GM18508 (cell line): ENCODE data around the gene APEH.
A peak's percentile ranks its signal among the peaks of the same experiment; 100 is the strongest.

ENCODE experiments used
- ATAC-seq: cut with Tn5 transposase; IDR thresholded peaks from one replicate; pipeline ENCODE4 v1.9.1; 2021; ENCODE audit warnings: moderate number of reproducible peaks; ENCODE audit not compliant: insufficient read depth, unreplicated experiment

APEH gene

DNA sequence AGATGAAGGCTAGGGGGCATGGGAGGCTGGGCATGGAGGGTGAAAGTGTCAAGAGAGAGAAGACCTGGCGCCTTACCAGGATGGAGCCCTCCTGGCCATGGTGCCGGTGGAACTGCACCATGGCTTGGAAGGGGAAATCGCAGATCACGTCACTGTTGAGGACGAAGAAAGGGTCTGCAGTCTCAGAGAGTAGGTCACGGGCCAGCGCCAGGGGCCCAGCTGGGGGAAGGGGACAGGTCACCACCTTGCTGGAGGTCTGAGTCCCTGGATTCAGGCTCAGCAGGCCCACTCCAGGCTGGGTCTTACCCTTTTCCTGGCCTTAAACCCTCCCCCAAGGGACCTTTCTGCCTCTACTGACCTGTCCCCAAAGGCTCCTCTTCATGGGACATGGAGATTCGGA lies 48.7 kb downstream of the APEH start:
- ATAC-seq = no peak

DNA sequence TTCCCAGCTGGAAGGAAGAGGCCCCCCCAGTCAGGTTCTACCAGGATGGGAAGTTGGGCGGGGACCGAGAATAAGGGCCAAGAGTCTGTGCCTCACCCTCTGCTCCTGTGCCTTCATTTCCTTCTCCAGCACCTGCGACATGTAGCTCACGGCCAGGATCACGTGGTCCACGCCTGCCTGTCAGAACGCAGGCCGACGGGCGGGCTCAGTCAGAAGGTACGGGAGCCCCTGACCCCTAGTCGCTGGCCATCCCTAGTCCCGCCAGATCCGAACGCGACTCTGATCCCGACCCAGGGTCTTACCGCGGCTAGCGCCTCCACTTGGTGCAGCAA lies 49.1 kb downstream of the APEH start:
- ATAC-seq = no peak

DNA sequence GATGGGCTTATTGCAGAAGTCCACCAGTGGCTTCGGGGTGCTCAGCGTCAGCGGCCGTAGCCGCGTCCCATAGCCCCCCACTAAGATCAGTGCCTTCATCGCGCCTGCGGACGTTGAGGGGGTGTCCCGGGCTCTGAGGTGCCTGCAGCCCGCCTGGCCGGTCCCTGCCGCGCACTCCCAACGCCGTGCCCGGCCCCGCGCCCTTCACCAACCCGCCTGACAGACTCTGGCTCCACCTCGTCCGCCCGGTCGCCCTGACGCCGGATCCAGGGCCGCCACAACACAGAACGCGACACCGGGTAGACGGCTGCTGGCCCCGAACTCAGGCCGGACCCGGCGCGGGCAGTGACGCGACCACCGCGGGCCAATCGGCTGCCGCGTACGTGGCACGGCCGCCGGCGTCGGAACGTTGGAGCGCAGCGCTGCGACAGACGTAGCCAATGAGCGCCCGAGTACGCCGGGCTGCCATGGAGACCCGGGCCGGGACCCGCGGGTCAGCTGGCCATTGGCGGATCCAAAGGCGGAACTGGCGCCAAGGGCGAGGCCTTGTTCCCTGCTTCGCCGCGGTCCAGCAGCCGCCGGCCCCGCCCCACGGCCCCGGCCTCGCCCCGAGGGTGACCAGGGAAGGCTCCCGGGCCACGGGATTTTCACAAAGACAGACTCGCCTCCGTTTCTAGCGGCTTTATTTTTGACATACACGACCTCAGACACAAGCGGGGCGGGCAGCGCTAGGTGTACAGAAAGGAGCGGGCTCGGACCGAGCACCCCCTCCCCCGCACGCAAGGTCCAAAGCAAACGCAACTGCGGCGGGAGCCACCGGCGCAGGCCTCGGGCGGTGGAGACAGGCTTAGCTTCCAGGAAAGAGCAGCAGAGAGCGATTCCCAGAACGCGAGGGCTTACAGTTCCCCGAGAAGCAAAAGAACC lies 49.7 kb downstream of the APEH start, which contains the start of gene GMPPB:
Gene GMPPB, minus strand, starts transcription at position 324 of the 924 bp plus-strand sequence. Its CDS starts 225 bp downstream, at position 99.
- peak; percentile 58 for ATAC-seq

DNA sequence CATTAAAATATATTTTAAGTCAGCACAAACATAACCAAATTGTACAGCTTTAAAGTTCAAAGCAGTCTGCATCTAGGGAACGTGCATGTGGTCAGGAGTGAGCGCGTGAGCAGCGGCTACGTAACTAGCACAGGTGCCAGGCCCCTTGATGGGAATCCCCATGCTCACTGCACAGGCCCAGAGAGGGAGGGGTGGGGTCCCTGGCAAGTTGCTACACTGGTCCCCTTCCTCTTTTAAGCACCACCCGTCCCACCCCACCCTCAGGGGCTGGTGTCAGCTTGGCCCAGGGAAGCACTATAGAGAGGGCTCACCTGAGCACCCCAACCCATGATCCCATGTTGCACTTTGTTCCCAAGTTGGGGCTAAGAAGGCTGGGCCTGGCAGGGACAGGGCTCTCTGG lies 50.4 kb downstream of the APEH start:
- ATAC-seq = no peak

DNA sequence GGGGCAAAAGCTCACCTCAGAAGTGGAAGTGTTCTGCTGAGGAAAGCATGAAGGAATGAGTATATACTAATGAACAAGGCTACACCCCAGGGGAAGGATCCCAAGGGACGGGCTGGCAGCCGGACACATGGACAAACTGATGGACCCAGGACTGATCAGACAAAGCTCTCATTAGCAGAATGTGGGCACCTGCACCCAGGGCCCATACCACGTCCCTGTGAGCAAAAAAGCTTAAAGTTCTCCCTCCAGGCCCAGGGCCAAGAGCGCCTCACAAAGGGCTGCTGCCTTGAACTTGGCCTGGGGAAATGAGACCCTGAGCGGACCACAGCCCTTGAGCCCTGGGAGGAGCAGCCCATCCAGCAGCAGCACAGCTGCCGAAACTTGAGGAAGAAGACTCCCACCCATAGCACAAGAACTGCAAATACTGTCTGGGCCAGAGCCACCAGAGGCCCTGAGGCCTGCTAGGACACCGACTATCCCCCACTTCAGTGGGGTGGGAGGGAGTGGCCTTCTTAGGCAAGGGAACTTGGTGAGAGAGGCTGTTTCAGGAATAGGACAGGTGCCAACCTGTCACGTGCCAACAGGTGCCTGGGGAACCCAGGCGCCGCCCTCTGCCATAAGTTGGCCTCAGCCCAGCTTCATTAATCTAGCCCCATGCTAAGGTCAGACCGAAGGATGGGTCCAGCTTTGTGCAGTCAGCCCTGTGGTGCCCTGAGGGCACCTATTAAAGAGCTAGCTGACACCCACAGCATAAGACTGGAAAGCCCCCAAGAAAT lies 51.9 kb downstream of the APEH start:
- no peak for ATAC-seq

DNA sequence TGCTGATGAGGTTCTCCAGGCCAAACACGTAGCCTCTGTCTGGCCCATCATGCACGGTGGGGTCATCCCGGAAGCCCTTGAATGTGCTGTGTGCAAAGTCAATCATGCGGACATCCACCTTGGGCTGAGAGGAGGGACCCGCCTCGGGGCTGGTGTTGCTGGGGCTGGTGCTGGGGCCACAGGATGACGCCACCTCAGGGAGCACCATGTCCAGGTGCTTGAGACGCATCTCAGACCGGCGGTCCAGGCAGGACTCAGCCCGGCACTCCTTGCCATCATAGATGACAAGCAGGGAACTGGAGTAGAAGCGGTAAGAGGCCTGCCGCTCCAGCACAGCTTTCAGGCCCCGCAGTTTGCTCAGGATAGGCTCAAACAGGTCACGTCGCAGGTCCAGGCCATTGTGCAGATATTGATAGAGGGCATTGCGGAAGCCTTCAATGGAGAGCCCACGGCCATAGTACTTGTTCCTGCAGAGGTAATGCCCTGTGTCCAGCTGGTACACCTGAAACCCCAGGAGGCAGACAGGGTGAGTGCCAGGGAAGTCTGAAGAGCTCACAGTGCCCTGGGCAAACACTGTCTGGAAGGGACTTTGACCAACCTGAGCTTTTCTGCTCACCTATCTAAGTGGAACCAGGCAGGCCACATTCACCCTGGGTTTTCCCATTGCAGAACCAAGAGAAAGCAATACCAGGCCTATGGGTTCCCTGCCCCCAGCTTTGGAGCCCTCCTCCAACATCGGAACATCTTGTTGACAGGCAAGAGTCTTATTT lies 53.2 kb downstream of the APEH start:
- no peak for ATAC-seq

DNA sequence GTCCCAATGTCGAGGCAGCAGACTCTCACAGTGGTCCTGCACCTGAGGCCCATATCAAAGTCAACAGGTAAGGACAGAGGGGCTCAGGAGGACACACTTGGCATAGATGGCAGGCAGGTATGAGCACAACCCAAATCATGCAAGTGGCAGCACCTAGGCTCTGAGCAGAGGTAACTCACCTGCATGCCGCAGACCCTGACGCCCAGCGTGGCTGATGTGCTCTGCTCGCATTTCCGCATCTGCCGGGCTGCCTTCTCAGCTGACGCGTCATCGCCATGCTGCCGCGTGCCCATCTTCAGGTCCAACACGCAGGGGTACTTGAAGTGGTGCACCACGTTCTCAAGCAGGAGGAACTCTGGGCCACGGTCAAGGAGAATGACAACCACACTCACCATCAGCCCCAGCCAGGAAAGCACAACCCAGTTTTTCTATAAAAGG lies 53.8 kb downstream of the APEH start:
- ATAC-seq = no peak

DNA sequence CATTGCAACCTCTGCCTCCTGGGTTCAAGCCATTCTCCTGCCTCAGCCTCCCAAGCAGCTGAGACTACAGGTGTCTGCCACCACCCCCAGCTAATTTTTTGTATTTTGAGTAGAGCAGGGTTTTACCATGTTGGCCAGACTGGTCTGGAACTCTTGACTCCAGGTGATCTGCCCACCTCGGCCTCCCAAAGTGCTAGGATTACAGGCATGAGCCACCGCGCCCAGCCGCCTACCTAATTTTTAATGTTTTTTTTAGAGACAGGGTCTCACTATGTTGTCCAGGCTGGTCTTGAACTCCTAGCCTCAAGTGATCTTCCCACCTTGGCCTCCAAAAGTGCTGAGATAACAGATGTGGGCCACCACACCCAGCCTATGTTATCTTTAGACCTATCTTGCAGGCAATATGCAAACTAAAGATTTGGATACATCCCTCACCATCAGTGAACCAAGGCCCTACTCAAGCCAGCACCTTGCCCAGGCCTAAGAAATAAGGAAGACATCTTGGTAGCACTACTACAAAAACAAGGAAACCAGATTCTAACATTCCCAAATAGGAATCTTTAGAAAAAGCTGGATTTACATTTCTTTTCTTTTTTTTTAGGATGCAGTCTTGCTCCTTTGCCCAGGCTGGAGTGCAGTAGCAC lies 55.9 kb downstream of the APEH start:
- ATAC-seq = no peak

DNA sequence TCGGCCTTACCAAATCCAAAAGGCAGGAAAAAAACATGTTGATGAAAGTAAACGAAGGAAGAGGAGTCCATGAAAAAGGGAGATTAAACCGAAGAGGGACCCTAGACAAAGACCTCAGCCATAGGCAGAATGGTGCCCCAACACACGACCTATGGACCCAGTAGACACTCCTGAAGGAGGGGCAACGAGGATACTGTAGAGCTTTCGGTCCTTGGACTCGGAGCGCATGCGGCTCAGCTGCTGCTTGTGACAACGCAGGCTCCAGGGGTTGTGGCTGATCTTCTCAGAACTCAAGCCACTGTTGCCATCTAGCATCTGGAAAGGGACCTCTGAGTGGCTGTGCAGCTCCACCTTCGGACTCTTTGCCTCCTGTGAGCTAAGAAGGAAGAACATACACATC lies 58.4 kb downstream of the APEH start:
- no peak for ATAC-seq

DNA sequence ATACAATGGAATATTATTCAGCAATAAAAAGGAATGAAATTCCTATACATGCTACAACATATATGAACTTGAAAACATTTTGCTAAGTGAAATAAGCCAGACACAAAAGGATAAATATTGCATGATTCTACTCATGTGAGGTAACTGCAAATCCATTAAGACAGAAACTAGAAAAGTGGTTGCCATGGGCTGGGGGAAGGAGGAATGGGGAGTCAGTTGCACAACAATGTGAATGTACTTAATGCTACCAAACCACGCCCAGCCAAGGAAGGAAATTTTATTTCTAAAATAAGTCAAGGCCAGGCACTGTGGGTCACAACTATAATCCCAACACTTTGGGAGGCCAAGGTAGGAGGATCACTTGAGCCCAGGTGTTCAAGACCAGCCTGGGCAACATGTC lies 59.4 kb downstream of the APEH start:
- ATAC-seq = no peak
